ENCODE measurements around the gene GDPD5.

The GDPD5 gene

DNA sequence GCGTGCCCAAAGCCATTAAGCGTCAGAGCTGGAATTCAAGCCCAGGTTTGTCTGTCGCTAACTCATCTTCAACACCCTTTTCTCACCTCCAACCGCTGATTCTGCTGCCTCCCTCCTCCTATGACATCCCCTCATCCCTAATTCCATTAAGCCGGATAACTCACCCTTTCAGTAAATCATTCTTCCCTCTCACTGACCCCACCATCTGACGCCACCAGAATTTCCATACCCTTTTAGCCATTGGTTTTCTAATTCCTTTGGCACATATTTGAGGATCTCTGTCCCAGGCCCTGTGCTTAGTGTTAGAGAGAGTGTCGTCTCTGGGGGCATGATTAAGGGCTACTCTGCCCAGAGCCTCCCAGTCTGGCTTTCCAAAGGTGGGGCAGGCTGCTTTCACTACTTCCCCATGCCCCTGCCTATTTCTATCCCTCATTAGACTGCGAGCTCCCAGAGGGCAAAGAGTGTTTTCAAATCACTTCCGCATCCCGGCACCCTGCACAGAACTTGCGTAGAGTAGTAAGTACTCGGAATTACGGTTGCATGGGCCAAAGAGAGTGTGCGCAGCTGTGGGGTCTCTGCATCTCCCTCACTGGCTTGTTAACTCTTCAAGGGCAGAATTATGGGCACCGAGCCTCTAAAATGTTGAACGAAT, 96.6 kb downstream of the GDPD5 start:
- Histone ChIP-seq H3K4me3 (ENCODE audit: low read depth, low read length) (no peak overlapping the region), H3K27me3 (ENCODE audit: control insufficient read depth, insufficient read depth, low read length) (peaks cover 72% of the 10 kb centered on the region), H3K4me1 (ENCODE audit: control insufficient read depth, insufficient read depth, low read length) (peaks cover 30% of the 10 kb centered on the region), H3K9me3 (ENCODE audit: control insufficient read depth, insufficient read depth, low read depth, low read length) (peaks cover 10% of the 10 kb centered on the region), H3K27ac (ENCODE audit: low read depth, low read length) (no peak overlapping the region), H3K9ac (ENCODE audit: low read length) (no peak overlapping the region), H3K36me3 (ENCODE audit: control insufficient read depth, insufficient read depth, low read length) (no peaks in the 10 kb centered on the region)

DNA sequence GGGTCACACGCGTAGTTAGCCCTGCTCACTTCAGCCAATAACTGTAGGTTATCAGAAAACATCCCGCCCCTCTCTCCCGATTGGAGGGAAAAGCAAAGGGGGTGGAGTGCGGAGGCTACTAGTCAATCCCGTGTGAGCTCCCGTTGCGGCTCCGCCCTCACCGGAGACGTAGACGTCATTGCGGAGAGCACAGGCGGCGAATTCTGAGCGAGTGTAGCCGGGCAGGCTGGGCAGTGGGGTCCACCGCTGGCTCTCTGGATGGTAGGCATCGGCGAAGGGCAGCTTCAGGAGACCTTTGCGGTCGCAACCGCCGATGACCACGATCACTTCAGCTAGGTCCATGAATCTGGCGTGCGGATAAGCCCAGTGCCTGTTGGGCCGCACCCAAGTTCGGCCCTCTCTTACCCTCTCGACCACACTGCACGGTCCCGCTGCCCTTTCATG, 97.4 kb downstream of the GDPD5 start:
- H3K4me3 ChIP-seq (ENCODE audit: low read depth, low read length) = no peak overlapping the region
- H3K9me3 ChIP-seq (ENCODE audit: control insufficient read depth, insufficient read depth, low read depth, low read length) = peaks cover 10% of the 10 kb centered on the region
- H3K27ac ChIP-seq (ENCODE audit: low read depth, low read length) = no peak overlapping the region
- H3K36me3 ChIP-seq (ENCODE audit: control insufficient read depth, insufficient read depth, low read length) = peaks cover 4% of the 10 kb centered on the region
- no peak overlapping the region for H3K9ac ChIP-seq (ENCODE audit: low read length)
- H3K4me1 ChIP-seq (ENCODE audit: control insufficient read depth, insufficient read depth, low read length) = peaks cover 30% of the 10 kb centered on the region
- peaks cover 64% of the 10 kb centered on the region for H3K27me3 ChIP-seq (ENCODE audit: control insufficient read depth, insufficient read depth, low read length)

DNA sequence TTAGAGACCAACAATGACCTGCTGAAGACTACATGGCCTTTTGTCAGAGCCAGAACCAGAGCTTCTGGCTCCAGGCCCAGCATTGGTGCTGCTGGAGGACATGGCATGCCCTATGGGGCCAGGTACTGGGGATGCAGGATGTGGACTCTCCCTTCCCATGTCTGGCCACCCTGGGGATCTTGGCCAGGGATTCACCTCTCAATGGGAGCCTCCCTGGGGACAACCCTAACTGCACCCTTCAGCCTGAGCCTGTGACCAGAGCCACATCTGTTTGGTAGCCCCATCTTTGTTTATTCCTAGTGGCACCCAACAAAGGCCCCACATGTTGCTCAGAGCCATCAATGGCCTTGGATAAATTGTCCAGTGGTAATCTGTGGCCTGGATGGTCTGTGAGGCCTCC, 98.6 kb downstream of the GDPD5 start:
- Histone ChIP-seq H3K27me3 (ENCODE audit: control insufficient read depth, insufficient read depth, low read length) (peaks cover 53% of the 10 kb centered on the region), H3K4me1 (ENCODE audit: control insufficient read depth, insufficient read depth, low read length) (peaks cover 19% of the 10 kb centered on the region), H3K27ac (ENCODE audit: low read depth, low read length) (no peak overlapping the region), H3K9me3 (ENCODE audit: control insufficient read depth, insufficient read depth, low read depth, low read length) (peaks cover 10% of the 10 kb centered on the region), H3K36me3 (ENCODE audit: control insufficient read depth, insufficient read depth, low read length) (peaks cover 15% of the 10 kb centered on the region), H3K4me3 (ENCODE audit: low read depth, low read length) (no peak overlapping the region), H3K9ac (ENCODE audit: low read length) (no peak overlapping the region)

DNA sequence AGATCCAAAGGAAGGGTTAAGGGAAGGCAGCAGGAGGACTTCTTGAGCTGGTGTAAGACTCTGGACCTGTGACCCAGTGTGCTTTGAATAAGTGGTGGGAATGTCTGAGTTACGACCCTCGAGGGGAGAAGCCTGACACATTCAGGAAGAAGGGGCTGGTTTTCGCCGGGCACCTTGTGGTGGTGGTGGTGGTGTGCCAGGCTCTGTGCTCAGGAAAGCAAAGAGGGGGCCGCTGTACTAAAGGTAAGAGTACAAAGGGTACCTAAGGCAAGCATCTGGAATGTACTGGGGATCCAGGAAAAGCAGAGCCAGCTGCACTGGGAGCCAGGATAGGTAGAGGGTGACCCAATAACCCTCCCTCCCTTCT, 99.0 kb downstream of the GDPD5 start:
- Histone ChIP-seq H3K4me3 (ENCODE audit: low read depth, low read length) (no peak overlapping the region), H3K36me3 (ENCODE audit: control insufficient read depth, insufficient read depth, low read length) (peaks cover 18% of the 10 kb centered on the region), H3K4me1 (ENCODE audit: control insufficient read depth, insufficient read depth, low read length) (peaks cover 16% of the 10 kb centered on the region; the same call in 1 of the 2 replicates), H3K9me3 (ENCODE audit: control insufficient read depth, insufficient read depth, low read depth, low read length) (peaks cover 10% of the 10 kb centered on the region), H3K9ac (ENCODE audit: low read length) (no peak overlapping the region), H3K27ac (ENCODE audit: low read depth, low read length) (no peak overlapping the region), H3K27me3 (ENCODE audit: control insufficient read depth, insufficient read depth, low read length) (peaks cover 48% of the 10 kb centered on the region)

DNA sequence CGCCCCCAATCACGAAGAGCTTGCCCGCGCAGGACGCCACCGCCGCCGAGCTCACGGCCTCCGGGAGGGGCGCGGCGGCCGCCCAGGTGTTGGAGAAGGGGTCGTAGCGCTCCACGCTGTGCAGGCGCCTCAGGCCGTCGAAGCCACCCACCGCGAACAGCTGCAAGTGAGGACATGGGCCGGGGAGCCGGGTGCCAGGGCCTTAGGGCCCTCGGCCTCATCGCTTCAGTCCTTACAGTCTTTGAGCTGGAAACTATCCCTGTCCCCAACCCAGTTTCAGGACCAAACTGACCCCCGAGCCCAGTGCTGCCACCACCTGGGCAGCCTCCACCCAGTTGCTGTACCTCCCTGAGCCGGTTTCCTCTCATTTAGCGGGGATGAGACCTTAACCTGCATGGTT, 100.3 kb downstream of the GDPD5 start:
- peaks cover 10% of the 10 kb centered on the region for H3K9me3 ChIP-seq (ENCODE audit: control insufficient read depth, insufficient read depth, low read depth, low read length)
- peaks cover 35% of the 10 kb centered on the region for H3K27me3 ChIP-seq (ENCODE audit: control insufficient read depth, insufficient read depth, low read length)
- H3K27ac ChIP-seq (ENCODE audit: low read depth, low read length) = no peak overlapping the region
- H3K36me3 ChIP-seq (ENCODE audit: control insufficient read depth, insufficient read depth, low read length) = peaks cover 18% of the 10 kb centered on the region
- H3K4me1 ChIP-seq (ENCODE audit: control insufficient read depth, insufficient read depth, low read length) = peaks cover 9% of the 10 kb centered on the region; the same call in 1 of the 2 replicates
- H3K9ac ChIP-seq (ENCODE audit: low read length) = no peak overlapping the region
- H3K4me3 ChIP-seq (ENCODE audit: low read depth, low read length) = no peak overlapping the region; the same call in 1 of the 2 replicates

DNA sequence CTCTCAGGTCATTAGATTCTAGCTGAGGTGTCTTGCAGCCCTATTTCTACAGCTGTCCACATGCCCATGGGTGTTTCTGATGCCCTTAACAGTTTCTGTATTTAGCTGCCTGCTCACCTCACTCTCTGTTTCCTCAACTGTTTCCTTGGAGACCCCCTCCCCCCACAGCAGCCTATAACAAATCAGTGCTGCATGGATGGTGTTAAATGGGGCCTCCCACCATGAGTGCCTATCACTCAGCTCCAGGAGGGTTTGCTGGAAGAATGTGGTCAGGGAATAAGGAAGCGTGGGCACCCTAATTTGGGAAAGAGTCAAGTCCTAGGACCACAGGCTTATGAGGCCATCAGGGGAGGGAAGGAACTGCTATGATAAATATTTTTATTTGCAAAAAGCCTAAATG, 101.3 kb downstream of the GDPD5 start:
- H3K4me1 ChIP-seq (ENCODE audit: control insufficient read depth, insufficient read depth, low read length) = peaks cover 7% of the 10 kb centered on the region; the same call in 1 of the 2 replicates
- H3K9me3 ChIP-seq (ENCODE audit: control insufficient read depth, insufficient read depth, low read depth, low read length) = peaks cover 8% of the 10 kb centered on the region
- H3K27me3 ChIP-seq (ENCODE audit: control insufficient read depth, insufficient read depth, low read length) = peaks cover 25% of the 10 kb centered on the region
- H3K4me3 ChIP-seq (ENCODE audit: low read depth, low read length) = no peak overlapping the region
- H3K27ac ChIP-seq (ENCODE audit: low read depth, low read length) = no peak overlapping the region
- H3K9ac ChIP-seq (ENCODE audit: low read length) = no peak overlapping the region
- H3K36me3 ChIP-seq (ENCODE audit: control insufficient read depth, insufficient read depth, low read length) = peaks cover 20% of the 10 kb centered on the region

DNA sequence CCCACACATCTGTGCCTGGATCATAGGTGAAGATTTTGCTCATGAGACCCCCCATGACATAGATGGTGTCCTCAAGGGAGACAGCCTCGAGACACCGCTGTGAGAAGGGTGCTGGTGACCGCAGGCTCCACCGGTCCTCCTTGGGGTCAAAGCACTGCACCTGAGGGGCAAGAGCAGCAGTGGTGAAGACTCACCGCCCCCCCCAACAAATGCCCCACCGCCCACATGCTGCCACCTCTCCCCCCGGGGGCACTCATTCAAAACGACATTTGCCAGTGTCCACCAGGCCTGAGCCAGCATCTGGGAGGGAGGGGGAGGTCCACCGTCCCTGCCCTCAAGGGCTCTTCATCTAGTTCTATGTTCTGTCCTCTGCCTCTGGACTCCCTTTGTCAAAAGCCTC, 102.0 kb downstream of the GDPD5 start:
- Histone ChIP-seq H3K36me3 (ENCODE audit: control insufficient read depth, insufficient read depth, low read length) (peaks cover 20% of the 10 kb centered on the region), H3K27ac (ENCODE audit: low read depth, low read length) (no peak overlapping the region), H3K9ac (ENCODE audit: low read length) (no peak overlapping the region), H3K27me3 (ENCODE audit: control insufficient read depth, insufficient read depth, low read length) (peaks cover 18% of the 10 kb centered on the region), H3K4me1 (ENCODE audit: control insufficient read depth, insufficient read depth, low read length) (peaks cover 7% of the 10 kb centered on the region; the same call in 1 of the 2 replicates), H3K9me3 (ENCODE audit: control insufficient read depth, insufficient read depth, low read depth, low read length) (peaks cover under 1% of the 10 kb centered on the region; the same call in 1 of the 2 replicates), H3K4me3 (ENCODE audit: low read depth, low read length) (no peak overlapping the region)

DNA sequence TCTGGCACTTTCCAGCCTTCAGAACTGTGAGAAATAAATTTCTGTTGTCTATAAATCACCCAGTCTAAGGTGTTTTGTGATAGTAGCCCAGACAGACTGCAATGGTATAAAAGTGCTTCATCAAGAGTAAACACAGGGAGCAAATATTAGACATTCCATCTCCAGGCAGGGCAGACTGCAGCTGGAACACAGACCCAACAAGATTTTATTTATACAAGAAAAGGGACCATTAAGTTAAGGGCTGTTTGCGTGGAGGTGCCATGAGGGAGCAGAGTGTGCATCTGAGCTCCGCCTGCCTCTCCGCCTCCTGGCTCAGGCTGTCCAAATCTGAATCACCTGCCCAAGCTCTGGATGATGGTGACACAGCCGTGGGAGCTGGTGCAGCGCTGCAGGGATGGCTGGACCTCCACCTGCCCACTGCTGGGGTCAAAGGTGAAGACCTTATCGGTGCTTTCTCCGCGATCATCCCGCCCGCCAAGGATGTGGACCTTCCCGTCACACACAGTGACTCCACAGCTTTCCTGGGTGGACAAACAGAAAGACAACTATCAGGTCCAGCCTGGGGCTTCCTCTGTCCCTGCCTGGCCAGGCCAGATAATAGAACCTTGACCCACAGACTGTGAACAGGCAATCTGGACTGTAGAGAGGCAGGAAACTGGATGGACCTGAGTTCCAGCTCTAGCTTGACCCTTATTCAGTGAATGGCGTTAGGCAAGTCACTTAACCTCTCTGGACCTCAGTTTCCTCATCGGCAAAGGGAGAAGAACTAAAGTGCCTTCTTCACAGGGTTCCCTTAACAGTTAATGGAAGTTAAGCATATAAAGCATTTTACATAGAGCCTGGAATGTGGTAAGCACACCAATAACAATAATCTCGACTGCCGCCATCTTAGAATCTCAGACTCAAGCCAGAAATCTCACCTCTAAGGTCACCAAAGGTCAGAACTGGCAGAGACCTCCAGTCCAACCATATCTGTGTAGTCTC, 103.2 kb downstream of the GDPD5 start:
- Histone ChIP-seq H3K4me1 (ENCODE audit: control insufficient read depth, insufficient read depth, low read length) (peaks cover 7% of the 10 kb centered on the region; the same call in 1 of the 2 replicates), H3K9me3 (ENCODE audit: control insufficient read depth, insufficient read depth, low read depth, low read length) (no peaks in the 10 kb centered on the region), H3K27ac (ENCODE audit: low read depth, low read length) (no peak overlapping the region), H3K27me3 (ENCODE audit: control insufficient read depth, insufficient read depth, low read length) (peaks cover 7% of the 10 kb centered on the region), H3K36me3 (ENCODE audit: control insufficient read depth, insufficient read depth, low read length) (peaks cover 24% of the 10 kb centered on the region), H3K9ac (ENCODE audit: low read length) (no peak overlapping the region), H3K4me3 (ENCODE audit: low read depth, low read length) (no peak overlapping the region)

DNA sequence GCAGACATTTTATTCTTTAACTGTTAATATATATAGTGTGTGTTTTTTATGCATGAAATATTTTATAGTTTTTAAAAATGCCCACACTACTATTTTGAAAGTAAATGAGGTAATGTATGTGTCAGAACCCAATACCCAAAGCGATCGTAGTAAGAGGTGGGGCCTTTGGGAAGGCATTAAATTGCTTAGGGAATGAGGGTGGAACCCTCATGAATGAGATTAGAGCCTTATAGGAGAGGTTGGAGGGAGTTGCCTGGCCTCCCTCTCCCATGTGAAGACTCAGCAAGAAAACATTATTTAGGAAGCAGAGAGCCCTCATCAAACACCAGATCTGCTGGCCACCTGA, 103.9 kb downstream of the GDPD5 start:
- peaks cover 7% of the 10 kb centered on the region; the same call in 1 of the 2 replicates for H3K4me1 ChIP-seq (ENCODE audit: control insufficient read depth, insufficient read depth, low read length)

DNA sequence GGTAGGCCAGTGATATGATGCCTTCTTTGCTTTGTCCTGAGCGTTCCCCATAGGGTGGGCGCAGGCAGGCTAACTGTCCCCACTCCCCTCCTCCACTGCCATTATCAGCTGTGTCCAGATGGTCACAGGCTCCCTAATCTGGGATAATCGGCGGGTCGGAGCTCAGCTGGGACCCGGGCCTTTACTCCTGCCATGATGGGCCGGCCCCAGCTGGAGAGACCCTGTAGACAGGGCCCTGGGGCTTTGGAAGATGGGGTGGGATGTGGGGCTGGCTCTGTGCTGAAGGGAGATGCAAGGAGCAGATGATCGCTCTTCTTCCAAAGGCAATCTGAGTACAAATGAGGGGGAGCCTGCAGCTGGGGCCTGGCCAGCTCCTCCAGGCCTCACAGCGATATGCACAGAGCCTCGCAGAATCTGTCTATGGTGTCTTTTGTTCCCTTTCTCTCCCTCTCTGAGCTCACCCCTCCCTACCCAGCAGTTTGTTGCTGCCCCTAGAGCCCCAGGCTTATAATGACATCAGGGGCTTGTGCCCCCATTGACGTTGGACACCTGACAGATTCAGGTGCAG, 104.6 kb downstream of the GDPD5 start:
- Histone ChIP-seq H3K36me3 (ENCODE audit: control insufficient read depth, insufficient read depth, low read length) (peaks cover 35% of the 10 kb centered on the region), H3K9me3 (ENCODE audit: control insufficient read depth, insufficient read depth, low read depth, low read length) (no peaks in the 10 kb centered on the region), H3K27me3 (ENCODE audit: control insufficient read depth, insufficient read depth, low read length) (no peaks in the 10 kb centered on the region), H3K4me3 (ENCODE audit: low read depth, low read length) (no peak overlapping the region), H3K27ac (ENCODE audit: low read depth, low read length) (no peak overlapping the region), H3K4me1 (ENCODE audit: control insufficient read depth, insufficient read depth, low read length) (peaks cover 7% of the 10 kb centered on the region; the same call in 1 of the 2 replicates), H3K9ac (ENCODE audit: low read length) (no peak overlapping the region)

More for the DNA sequence above, 103.9 kb downstream of the GDPD5 start:
- Histone ChIP-seq H3K9ac (ENCODE audit: low read length) (no peak overlapping the region), H3K27ac (ENCODE audit: low read depth, low read length) (no peak overlapping the region), H3K4me3 (ENCODE audit: low read depth, low read length) (no peak overlapping the region), H3K27me3 (ENCODE audit: control insufficient read depth, insufficient read depth, low read length) (0 out of 2 replicates have a peak, but pooled peaks cover 2% of the 10 kb centered on the region), H3K9me3 (ENCODE audit: control insufficient read depth, insufficient read depth, low read depth, low read length) (no peaks in the 10 kb centered on the region), H3K36me3 (ENCODE audit: control insufficient read depth, insufficient read depth, low read length) (peaks cover 29% of the 10 kb centered on the region)

Data from HUES6 (cell line).